Prostate gland (tissue), 2 donors: ENCODE data around the gene JDP2.

Experiments used
- POLR2AphosphoS5 ChIP-seq: sonication (generic); formaldehyde crosslinking; IDR thresholded peaks from one replicate; pipeline ENCODE4 v1.6.1; 2017; ENCODE audit warnings: antibody characterized with exemption
- TF ChIP-seq, protein P1 (sequence below), 4 experiments: fragments of 200-600 bp in 2 of 4; fragments of 450-650 bp in 2 of 4; sonication (generic) in 2 of 4; IDR thresholded peaks; 1 replicate in 3 of 4; 2 replicates in 1 of 4; pipeline ENCODE4 v1.5.1; 2016 to 2019; ENCODE audit warnings: antibody characterized with exemption in 4 of 4, mild to moderate bottlenecking in 2 of 4, moderate library complexity in 2 of 4

DNA sequence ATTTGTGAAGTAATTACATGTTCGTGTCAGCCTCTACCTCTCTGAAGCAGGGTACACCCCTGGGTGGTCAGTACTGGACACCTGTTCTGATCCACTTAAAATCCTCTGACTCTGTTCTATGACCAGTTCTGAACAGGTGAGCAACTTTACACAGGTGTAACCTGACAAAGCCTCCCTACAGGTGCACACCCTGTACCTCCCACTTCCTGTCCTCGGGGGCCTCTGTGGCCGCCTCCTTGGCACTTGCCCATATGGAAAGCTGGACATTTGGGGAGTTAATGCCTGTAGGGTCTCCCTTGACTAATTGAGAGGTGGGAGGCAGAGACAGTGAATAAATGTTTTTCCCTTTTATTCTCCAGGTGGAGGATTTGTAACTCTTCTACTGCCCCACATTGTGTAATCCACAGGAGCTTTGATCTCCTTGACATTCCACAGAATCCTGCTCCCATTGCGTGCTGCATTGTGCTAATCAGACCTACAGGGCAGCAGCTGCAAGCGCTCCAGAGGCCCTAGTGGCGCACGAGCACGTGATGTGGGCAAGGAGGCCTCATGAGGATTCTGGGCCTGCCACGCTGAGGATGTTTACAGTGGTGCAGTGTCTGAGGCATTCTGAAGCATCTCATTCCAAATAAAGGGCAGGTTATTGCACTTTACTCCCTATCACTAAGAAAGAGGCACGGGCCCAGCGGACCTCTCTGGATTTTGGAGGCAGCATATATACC lies 48.6 kb downstream of the JDP2 start:
- no peak for TF ChIP-seq POLR2AphosphoS5
- TF ChIP-seq, protein P1, sequence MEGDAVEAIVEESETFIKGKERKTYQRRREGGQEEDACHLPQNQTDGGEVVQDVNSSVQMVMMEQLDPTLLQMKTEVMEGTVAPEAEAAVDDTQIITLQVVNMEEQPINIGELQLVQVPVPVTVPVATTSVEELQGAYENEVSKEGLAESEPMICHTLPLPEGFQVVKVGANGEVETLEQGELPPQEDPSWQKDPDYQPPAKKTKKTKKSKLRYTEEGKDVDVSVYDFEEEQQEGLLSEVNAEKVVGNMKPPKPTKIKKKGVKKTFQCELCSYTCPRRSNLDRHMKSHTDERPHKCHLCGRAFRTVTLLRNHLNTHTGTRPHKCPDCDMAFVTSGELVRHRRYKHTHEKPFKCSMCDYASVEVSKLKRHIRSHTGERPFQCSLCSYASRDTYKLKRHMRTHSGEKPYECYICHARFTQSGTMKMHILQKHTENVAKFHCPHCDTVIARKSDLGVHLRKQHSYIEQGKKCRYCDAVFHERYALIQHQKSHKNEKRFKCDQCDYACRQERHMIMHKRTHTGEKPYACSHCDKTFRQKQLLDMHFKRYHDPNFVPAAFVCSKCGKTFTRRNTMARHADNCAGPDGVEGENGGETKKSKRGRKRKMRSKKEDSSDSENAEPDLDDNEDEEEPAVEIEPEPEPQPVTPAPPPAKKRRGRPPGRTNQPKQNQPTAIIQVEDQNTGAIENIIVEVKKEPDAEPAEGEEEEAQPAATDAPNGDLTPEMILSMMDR (IDR thresholded peaks at IDR 0.05), result no peak
